GM23338 (cell line): ENCODE data around the gene DPY19L1. TPM values are rescaled to one million over a fixed set of nuclear protein-coding genes. Genes with fewer than 3 reads are reported as not detected.

Source experiments
- ATAC-seq: fragments of 200-7000 bp; cut with Tn5 transposase; 3 replicates; pipeline ENCODE4 v1.9.1; 2020
- DNase-seq: peaks from one replicate; pipeline ENCODE4 v3.0.0-alpha.2; 2015; ENCODE audit warnings: low spot score
- H2AFZ ChIP-seq: fragments of 200-600 bp; sonication (generic); 2 replicates; pipeline ENCODE4 v1.8.0; 2016; ENCODE audit warnings: antibody characterized with exemption, mild to moderate bottlenecking, moderate library complexity
- H3F3A ChIP-seq: fragments of 200-600 bp; sonication (generic); replicated peaks from 2 replicates; pipeline ENCODE4 v1.8.0; 2017; ENCODE audit warnings: antibody characterized with exemption, mixed run types, low read depth
- H3K27ac ChIP-seq: fragments of 200-600 bp; sonication (generic); 2 replicates; pipeline ENCODE4 v1.6.1; 2016; ENCODE audit warnings: low read depth
- H3K27me3 ChIP-seq: fragments of 200-600 bp; sonication (generic); 2 replicates; pipeline ENCODE4 v1.8.0; 2016; ENCODE audit warnings: mild to moderate bottlenecking, mixed run types, moderate library complexity; ENCODE audit not compliant: insufficient read depth
- H3K36me3 ChIP-seq: fragments of 200-600 bp; sonication (generic); 2 replicates; pipeline ENCODE4 v1.8.0; 2016; ENCODE audit warnings: mild to moderate bottlenecking; ENCODE audit not compliant: insufficient read depth
- H3K4me1 ChIP-seq: fragments of 200-600 bp; sonication (generic); 2 replicates; pipeline ENCODE4 v1.8.0; 2016; ENCODE audit warnings: mild to moderate bottlenecking, moderate library complexity; ENCODE audit not compliant: insufficient read depth
- H3K4me2 ChIP-seq: fragments of 200-600 bp; sonication (generic); 2 replicates; pipeline ENCODE4 v1.7.1; 2017; ENCODE audit warnings: mixed run types
- H3K4me3 ChIP-seq: fragments of 200-600 bp; sonication (generic); 2 replicates; pipeline ENCODE4 v1.6.1; 2016; ENCODE audit warnings: mixed run types
- H3K79me2 ChIP-seq: fragments of 200-600 bp; sonication (generic); replicated peaks from 2 replicates; pipeline ENCODE4 v1.8.0; 2017; ENCODE audit warnings: mild to moderate bottlenecking; ENCODE audit not compliant: insufficient read depth
- H3K9me2 ChIP-seq: fragments of 200-600 bp; sonication (generic); 2 replicates; pipeline ENCODE4 v1.8.0; 2017; ENCODE audit not compliant: insufficient read depth
- H4K20me1 ChIP-seq: fragments of 200-600 bp; sonication (generic); replicated peaks from 2 replicates; pipeline ENCODE4 v1.8.0; 2017; ENCODE audit warnings: mild to moderate bottlenecking; ENCODE audit not compliant: insufficient read depth
- H3K27ac Mint-ChIP-seq: 2 replicates; pipeline ENCODE4 v1.8.0; 2020; ENCODE audit warnings: inconsistent platforms, mild to moderate bottlenecking, moderate library complexity, mixed read lengths
- H3K27me3 Mint-ChIP-seq: 3 replicates; pipeline ENCODE4 v1.8.0; 2022; ENCODE audit warnings: low read depth, mild to moderate bottlenecking, moderate library complexity, mixed read lengths, inconsistent platforms; ENCODE audit not compliant: insufficient read depth, poor library complexity
- H3K36me3 Mint-ChIP-seq: 3 replicates; pipeline ENCODE4 v1.8.0; 2021; ENCODE audit warnings: low read depth, mild to moderate bottlenecking, inconsistent platforms, moderate library complexity, mixed read lengths
- H3K4me1 Mint-ChIP-seq: 3 replicates; pipeline ENCODE4 v1.8.0; 2020; ENCODE audit warnings: mild to moderate bottlenecking, inconsistent platforms, mixed read lengths
- H3K4me3 Mint-ChIP-seq: 3 replicates; pipeline ENCODE4 v1.8.0; 2021; ENCODE audit warnings: moderate library complexity, mild to moderate bottlenecking, inconsistent platforms, mixed read lengths
- H3K9me3 Mint-ChIP-seq: 3 replicates; pipeline ENCODE4 v1.8.0; 2020; ENCODE audit warnings: moderate library complexity, mild to moderate bottlenecking, inconsistent platforms, mixed read lengths
- CREB1 ChIP-seq: fragments of 250-450 bp; sonication (Bioruptor Pico); IDR thresholded peaks from 2 replicates; pipeline ENCODE4 v1.5.0; 2020; ENCODE audit warnings: low read depth, mild to moderate bottlenecking, moderate library complexity
- CTCF ChIP-seq, 2 experiments: fragments of 200-600 bp in 1 of 2; sonication (generic) in 1 of 2; conservative IDR thresholded peaks; 2 replicates each; pipeline versions ENCODE4 v1.5.1 to v1.6.1; 2016 to 2017; ENCODE audit warnings: antibody characterized with exemption in 2 of 2, low read depth in 2 of 2, mild to moderate bottlenecking in 2 of 2, moderate library complexity in 1 of 2
- EZH2 ChIP-seq: fragments of 200-600 bp; sonication (generic); IDR thresholded peaks from one replicate; pipeline ENCODE4 v1.8.0; 2017; ENCODE audit warnings: antibody characterized with exemption, mild to moderate bottlenecking, low read depth; ENCODE audit not compliant: unreplicated experiment
- EZH2phosphoT487 ChIP-seq: fragments of 200-600 bp; sonication (generic); IDR thresholded peaks from one replicate; pipeline ENCODE4 v1.8.1; 2018; ENCODE audit warnings: antibody characterized with exemption; ENCODE audit not compliant: unreplicated experiment
- JUNB ChIP-seq: IDR thresholded peaks from one replicate; pipeline ENCODE4 v1.6.1; 2016; ENCODE audit warnings: antibody characterized with exemption; ENCODE audit not compliant: unreplicated experiment
- NANOG ChIP-seq: IDR thresholded peaks from 2 replicates; pipeline ENCODE4 v1.6.1; 2016; ENCODE audit warnings: antibody characterized with exemption, borderline replicate concordance
- POLR2AphosphoS5 ChIP-seq: IDR thresholded peaks from 2 replicates; pipeline ENCODE4 v1.6.1; 2016; ENCODE audit warnings: antibody characterized with exemption, low read depth
- REST ChIP-seq: IDR thresholded peaks from one replicate; pipeline ENCODE4 v1.6.1; 2018; ENCODE audit warnings: antibody characterized with exemption; ENCODE audit not compliant: unreplicated experiment
- STAT1 ChIP-seq: IDR thresholded peaks from one replicate; pipeline ENCODE4 v1.6.1; 2016; ENCODE audit warnings: antibody characterized with exemption; ENCODE audit not compliant: unreplicated experiment
- ZNF114 ChIP-seq: fragments of 250-450 bp; sonication (Bioruptor Pico); IDR thresholded peaks from 2 replicates; pipeline ENCODE4 v1.5.0; 2020; ENCODE audit warnings: mild to moderate bottlenecking, moderate library complexity
- ZNF331 ChIP-seq: fragments of 250-450 bp; sonication (Bioruptor Pico); IDR thresholded peaks from 2 replicates; pipeline ENCODE4 v1.5.0; 2020; ENCODE audit warnings: low read depth, mild to moderate bottlenecking, moderate library complexity
- ZNF462 ChIP-seq: fragments of 250-450 bp; sonication (Bioruptor Pico); IDR thresholded peaks from 2 replicates; pipeline ENCODE4 v1.5.0; 2020; ENCODE audit warnings: mild to moderate bottlenecking, moderate library complexity
- polyA plus RNA-seq: library from polyadenylated mRNA; unstranded; fragments of >200 nt; fragmentation: Nextera tagmentation; extraction: Ambion mirVana; gene quantifications from 2 replicates; pipeline ENCODE4 v1.2.1, GENCODE V29; 2016
- total RNA-seq: library from RNA; depleted of rRNA; stranded (reverse); fragments of >200 nt; shearing (Covaris generic); gene quantifications from 2 replicates; pipeline ENCODE4 v1.2.3, GENCODE V29; 2014

DPY19L1 gene
- total and polyA plus RNA-seq, 2 experiments from 2014 or later, result 4.4 to 20.2 TPM

GRCh38 chr7:35038354-35038753 lies 1.1 kb upstream of the DPY19L1 start:
- no peaks in the 10 kb centered on the region for H3K36me3 ChIP-seq
- TF ChIP-seq REST (no peak), ZNF114 (no peak), ZNF331 (CRISPR knock-in tag) (no peak), CTCF (conservative IDR thresholded peaks at IDR 0.05; ENCODE audit: low read depth in 2 of 2) (no peak), EZH2phosphoT487 (no peak), STAT1 (no peak), ZNF462 (CRISPR knock-in tag) (no peak), POLR2AphosphoS5 (no peak), EZH2 (no peak), NANOG (no peak), CREB1 (CRISPR knock-in tag) (no peak), JUNB (no peak)
- peak overlapping the region; percentile 87 for H3K4me3 Mint-ChIP-seq

More at GRCh38 chr7:35038354-35038753, 1.1 kb upstream of the DPY19L1 start:
- ATAC-seq (peak; percentile 4; the same call in 1 of the 3 replicates), DNase-seq (no peak)
- peak overlapping the region; percentile 81 for H3K4me2 ChIP-seq
- peaks cover 30% of the 10 kb centered on the region for H3K79me2 ChIP-seq
- H3K9me2 ChIP-seq, result no peaks in the 10 kb centered on the region
- peaks cover 5% of the 10 kb centered on the region for H3K4me1 ChIP-seq
- H2AFZ ChIP-seq, result peak overlapping the region; percentile 94
- H3F3A ChIP-seq, result 0 out of 2 replicates have a peak, but pooled peaks cover 4% of the 10 kb centered on the region
- Mint-ChIP-seq H3K9me3 (no peaks in the 10 kb centered on the region; the same call in 2 of the 3 replicates), H3K36me3 (no peaks in the 10 kb centered on the region; the same call in 2 of the 3 replicates), H3K27me3 (peaks cover 7% of the 10 kb centered on the region), H3K4me1 (peaks cover 22% of the 10 kb centered on the region), H3K27ac (no peak overlapping the region)
- H4K20me1 ChIP-seq, result no peaks in the 10 kb centered on the region
- H3K27me3 ChIP-seq, result no peaks in the 10 kb centered on the region
- H3K27ac ChIP-seq, result no peak overlapping the region; the same call in 1 of the 2 replicates
- H3K4me3 ChIP-seq, result peak overlapping the region; percentile 69
